Vagina (tissue), 2 donors: ENCODE data around the gene UBA3. TPM values are rescaled to one million over a fixed set of nuclear protein-coding genes. Genes with fewer than 3 reads are reported as not detected.

Source experiments
- DNase-seq, 2 donors: peaks; one replicate each; pipeline ENCODE4 v3.0.0-alpha.2; 2017; ENCODE audit errors: extremely low spot score in 2 of 2
- H3K27ac ChIP-seq: fragments of 200-600 bp; sonication (generic); one replicate; pipeline ENCODE4 v1.5.1; 2019
- H3K27me3 ChIP-seq: fragments of 200-600 bp; sonication (generic); one replicate; pipeline ENCODE4 v1.5.1; 2019
- H3K36me3 ChIP-seq, 2 donors: fragments of 200-600 bp; sonication (generic); one replicate each; pipeline ENCODE4 v1.5.1; 2017 to 2019
- H3K4me1 ChIP-seq: fragments of 200-600 bp; sonication (generic); one replicate; pipeline ENCODE4 v1.5.1; 2019
- H3K4me3 ChIP-seq, 2 donors: fragments of 200-600 bp; sonication (generic); 1 replicate in 1 of 2; 2 replicates in 1 of 2; pipeline ENCODE4 v1.5.1; 2016 to 2019
- H3K9me3 ChIP-seq: fragments of 200-600 bp; sonication (generic); one replicate; pipeline ENCODE4 v1.5.1; 2019
- POLR2A ChIP-seq, 2 donors: fragments of 450-650 bp; IDR thresholded peaks; one replicate each; pipeline ENCODE4 v1.6.1; 2017; ENCODE audit warnings: antibody characterized with exemption in 2 of 2, mild to moderate bottlenecking in 2 of 2, moderate library complexity in 2 of 2
- POLR2AphosphoS5 ChIP-seq, 2 donors: sonication (generic); formaldehyde crosslinking; IDR thresholded peaks; one replicate each; pipeline ENCODE4 v1.9.0; 2017; ENCODE audit warnings: antibody characterized with exemption in 2 of 2, mild to moderate bottlenecking in 2 of 2, low read depth in 1 of 2; ENCODE audit not compliant: insufficient read depth in 1 of 2
- intact Hi-C: fragments of 100-400 bp; cut with DNase I; formaldehyde crosslinking; loops from one replicate; pipeline ENCODE4 v1.15.1; 2023
- total RNA-seq: library from RNA; depleted of rRNA; stranded (reverse); fragments of >200 nt; gene quantifications from one replicate; pipeline ENCODE4 v1.2.3, GENCODE V29; 2016
- TF ChIP-seq, protein P1 (sequence below), 3 experiments: fragments of 450-650 bp in 2 of 3; fragments of 200-600 bp in 1 of 3; sonication (generic) in 1 of 3; IDR thresholded peaks; one replicate each; pipeline ENCODE4 v1.5.1; 2017 to 2019; ENCODE audit warnings: antibody characterized with exemption in 3 of 3, mild to moderate bottlenecking in 2 of 3, moderate library complexity in 2 of 3

UBA3 gene
- total RNA-seq, 1 donor from 2014 or later, result 84.7 TPM

DNA sequence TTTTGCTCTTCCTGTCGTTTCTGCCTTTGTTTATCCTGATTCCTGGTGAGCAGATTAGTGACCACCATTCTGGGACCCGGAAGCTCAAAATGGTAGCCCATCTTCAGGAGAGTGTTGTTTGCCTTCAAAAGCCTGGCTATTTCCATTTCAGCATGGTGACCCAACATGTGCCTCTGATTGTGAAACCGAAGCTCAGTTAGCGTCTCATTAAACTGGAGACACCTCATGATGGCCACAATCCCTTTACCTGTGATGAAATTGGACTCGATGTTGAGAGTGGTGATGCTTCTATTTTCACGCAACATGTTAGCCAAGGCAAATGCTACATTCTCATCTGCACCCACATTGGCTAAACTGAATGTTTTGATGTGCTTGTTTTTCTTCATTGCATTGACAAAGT is 39.0 kb upstream of the UBA3 start:
- intact Hi-C loops, result no loop called here
- Histone ChIP-seq H3K27me3 (no peaks in the 10 kb centered on the region), H3K9me3 (no peaks in the 10 kb centered on the region), H3K36me3 (no peaks in the 10 kb centered on the region), H3K27ac (no peak overlapping the region), H3K4me3 (no peak overlapping the region), H3K4me1 (peaks cover 10% of the 10 kb centered on the region)
- TF ChIP-seq, protein P1, sequence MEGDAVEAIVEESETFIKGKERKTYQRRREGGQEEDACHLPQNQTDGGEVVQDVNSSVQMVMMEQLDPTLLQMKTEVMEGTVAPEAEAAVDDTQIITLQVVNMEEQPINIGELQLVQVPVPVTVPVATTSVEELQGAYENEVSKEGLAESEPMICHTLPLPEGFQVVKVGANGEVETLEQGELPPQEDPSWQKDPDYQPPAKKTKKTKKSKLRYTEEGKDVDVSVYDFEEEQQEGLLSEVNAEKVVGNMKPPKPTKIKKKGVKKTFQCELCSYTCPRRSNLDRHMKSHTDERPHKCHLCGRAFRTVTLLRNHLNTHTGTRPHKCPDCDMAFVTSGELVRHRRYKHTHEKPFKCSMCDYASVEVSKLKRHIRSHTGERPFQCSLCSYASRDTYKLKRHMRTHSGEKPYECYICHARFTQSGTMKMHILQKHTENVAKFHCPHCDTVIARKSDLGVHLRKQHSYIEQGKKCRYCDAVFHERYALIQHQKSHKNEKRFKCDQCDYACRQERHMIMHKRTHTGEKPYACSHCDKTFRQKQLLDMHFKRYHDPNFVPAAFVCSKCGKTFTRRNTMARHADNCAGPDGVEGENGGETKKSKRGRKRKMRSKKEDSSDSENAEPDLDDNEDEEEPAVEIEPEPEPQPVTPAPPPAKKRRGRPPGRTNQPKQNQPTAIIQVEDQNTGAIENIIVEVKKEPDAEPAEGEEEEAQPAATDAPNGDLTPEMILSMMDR (IDR thresholded peaks at IDR 0.05), result no peak
- no peak for TF ChIP-seq POLR2A (IDR thresholded peaks at IDR 0.05)
- TF ChIP-seq POLR2AphosphoS5 (IDR thresholded peaks at IDR 0.05; ENCODE audit: insufficient read depth in 1 of 2, low read depth in 1 of 2), result no peak
- DNase-seq, result no peak

DNA sequence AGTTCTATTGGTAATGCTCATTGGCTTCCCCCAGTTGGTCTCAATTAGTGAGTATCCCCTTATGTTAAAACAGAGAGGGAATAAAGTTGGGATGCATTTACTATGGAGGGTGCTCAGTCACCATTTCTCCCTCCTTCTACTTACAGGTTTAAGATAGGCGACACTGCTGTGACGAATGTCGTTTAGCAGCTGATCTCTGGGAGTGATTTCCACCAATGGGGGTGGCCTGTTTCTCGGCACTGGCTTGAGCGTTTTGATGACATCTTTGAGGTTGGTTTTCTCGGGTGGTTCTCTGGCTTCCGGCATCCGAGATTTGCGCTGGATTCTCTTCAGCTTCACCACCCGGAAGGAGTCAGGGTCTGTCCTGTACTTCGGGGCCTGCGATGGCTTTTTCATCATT is 38.4 kb upstream of the UBA3 start:
- intact Hi-C loops, result no loop called here
- Histone ChIP-seq H3K4me3 (no peak overlapping the region), H3K36me3 (no peaks in the 10 kb centered on the region), H3K4me1 (peaks cover 10% of the 10 kb centered on the region), H3K9me3 (no peaks in the 10 kb centered on the region), H3K27ac (no peak overlapping the region), H3K27me3 (no peaks in the 10 kb centered on the region)
- no peak for TF ChIP-seq POLR2AphosphoS5 (IDR thresholded peaks at IDR 0.05; ENCODE audit: insufficient read depth in 1 of 2, low read depth in 1 of 2)
- TF ChIP-seq, protein P1 (IDR thresholded peaks at IDR 0.05), result no peak
- no peak for TF ChIP-seq POLR2A (IDR thresholded peaks at IDR 0.05)
- DNase-seq, result no peak

DNA sequence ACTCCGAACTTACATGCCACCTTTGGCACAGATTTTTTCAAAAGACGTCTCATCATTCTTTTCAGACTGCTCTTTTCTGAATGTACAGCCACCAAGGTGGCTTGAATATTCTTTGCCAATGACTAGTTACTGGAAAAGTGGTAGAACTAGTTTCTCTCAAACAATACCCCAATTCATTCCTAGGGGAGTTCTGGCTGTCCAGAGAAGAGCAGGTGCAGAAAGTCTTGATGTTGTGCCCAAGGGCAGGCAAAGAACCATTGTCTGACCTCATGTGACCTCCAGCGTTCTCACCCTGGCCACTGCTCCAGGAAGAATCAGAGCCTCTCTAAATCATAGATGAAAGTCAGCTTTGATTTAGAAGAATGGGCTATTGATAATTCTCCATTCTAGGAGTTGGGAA is 36.7 kb upstream of the UBA3 start:
- no peaks in the 10 kb centered on the region for H3K27me3 ChIP-seq
- H3K4me1 ChIP-seq, result peaks cover under 1% of the 10 kb centered on the region
- TF ChIP-seq, protein P1 (IDR thresholded peaks at IDR 0.05), result no peak
- TF ChIP-seq POLR2A (IDR thresholded peaks at IDR 0.05), result no peak
- TF ChIP-seq POLR2AphosphoS5 (IDR thresholded peaks at IDR 0.05; ENCODE audit: insufficient read depth in 1 of 2, low read depth in 1 of 2), result no peak
- DNase-seq, result no peak
- H3K27ac ChIP-seq, result no peak overlapping the region
- H3K4me3 ChIP-seq, result no peak overlapping the region
- H3K36me3 ChIP-seq, result no peaks in the 10 kb centered on the region
- intact Hi-C loops, result no loop called here
- no peaks in the 10 kb centered on the region for H3K9me3 ChIP-seq

DNA sequence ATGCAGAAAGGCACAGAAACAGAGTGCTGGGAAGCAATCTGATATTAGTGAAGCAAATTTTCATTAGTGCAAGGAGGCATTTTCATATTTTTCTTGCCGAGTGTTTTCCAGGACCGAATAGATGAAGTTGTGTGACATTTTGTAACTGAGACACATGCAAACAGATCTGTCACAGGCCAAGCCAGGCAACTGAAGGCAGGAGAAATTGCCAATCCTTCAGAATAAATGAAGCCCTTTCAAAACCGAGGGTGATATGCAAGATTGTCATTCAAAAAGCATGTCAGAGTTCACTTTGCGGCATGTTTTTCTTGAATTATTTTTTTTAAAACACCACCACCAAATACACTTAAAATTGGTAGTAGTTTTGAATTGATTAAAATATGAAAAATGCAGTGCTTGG is 36.0 kb upstream of the UBA3 start:
- no peaks in the 10 kb centered on the region for H3K27me3 ChIP-seq
- H3K4me1 ChIP-seq, result no peaks in the 10 kb centered on the region
- no peaks in the 10 kb centered on the region for H3K9me3 ChIP-seq
- no peak overlapping the region for H3K4me3 ChIP-seq
- H3K36me3 ChIP-seq, result no peaks in the 10 kb centered on the region
- DNase-seq, result no peak
- intact Hi-C loops, result no loop called here
- H3K27ac ChIP-seq, result no peak overlapping the region
- TF ChIP-seq, protein P1 (IDR thresholded peaks at IDR 0.05), result no peak
- no peak for TF ChIP-seq POLR2A (IDR thresholded peaks at IDR 0.05)
- no peak for TF ChIP-seq POLR2AphosphoS5 (IDR thresholded peaks at IDR 0.05; ENCODE audit: insufficient read depth in 1 of 2, low read depth in 1 of 2)

DNA sequence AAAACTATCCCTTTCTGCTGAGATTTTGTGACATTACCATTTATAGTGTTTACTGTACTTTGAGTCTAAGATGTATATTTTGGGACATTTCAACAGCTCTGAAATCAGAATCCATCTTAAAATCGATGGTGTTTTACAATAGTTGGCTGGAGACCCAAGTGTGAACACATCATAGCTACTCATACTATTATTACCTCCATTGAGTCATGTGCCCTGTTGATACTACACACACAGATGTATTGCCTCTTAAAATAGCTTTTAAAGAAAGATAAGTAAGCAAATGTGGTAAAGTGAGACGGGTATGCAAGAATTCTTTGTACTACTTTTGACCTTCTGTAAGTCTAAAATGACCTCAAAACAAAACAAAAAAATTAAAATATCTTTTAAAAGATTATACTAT is 35.6 kb upstream of the UBA3 start:
- TF ChIP-seq POLR2AphosphoS5 (IDR thresholded peaks at IDR 0.05; ENCODE audit: insufficient read depth in 1 of 2, low read depth in 1 of 2), result no peak
- no peak for TF ChIP-seq POLR2A (IDR thresholded peaks at IDR 0.05)
- TF ChIP-seq, protein P1 (IDR thresholded peaks at IDR 0.05), result no peak
- no peaks in the 10 kb centered on the region for H3K36me3 ChIP-seq
- H3K27me3 ChIP-seq, result no peaks in the 10 kb centered on the region
- H3K9me3 ChIP-seq, result no peaks in the 10 kb centered on the region
- DNase-seq, result no peak
- no peak overlapping the region for H3K27ac ChIP-seq
- H3K4me1 ChIP-seq, result no peaks in the 10 kb centered on the region
- intact Hi-C loops, result no loop called here
- no peak overlapping the region for H3K4me3 ChIP-seq
